OCI-LY3 (cell line): ENCODE data around the gene FOXE3.

Source experiments
- H2AFZ ChIP-seq: fragments of 200-600, 300-600 bp; shearing (Covaris generic); 2 replicates; pipeline ENCODE4 v1.6.0; 2014; ENCODE audit warnings: antibody characterized with exemption, low read depth, low read length
- H3K27ac ChIP-seq: fragments of 200-600, 300-600 bp; sonication (generic); 2 replicates; pipeline ENCODE4 v1.5.1; 2014; ENCODE audit warnings: mild to moderate bottlenecking, low read length, moderate library complexity, mixed read lengths
- H3K27me3 ChIP-seq: fragments of 200-600, 300-600 bp; sonication (generic); 2 replicates; pipeline ENCODE4 v1.6.1; 2014; ENCODE audit warnings: low read depth, low read length, mixed read lengths
- H3K36me3 ChIP-seq: fragments of 200-600, 300-600 bp; sonication (generic); replicated peaks from 2 replicates; pipeline ENCODE3; 2014; ENCODE audit warnings: low read depth, low read length, mixed read lengths
- H3K4me1 ChIP-seq: fragments of 300-600, 200-600 bp; sonication (generic); 2 replicates; pipeline ENCODE4 v1.6.1; 2014; ENCODE audit warnings: low read length, mixed read lengths
- H3K4me2 ChIP-seq: fragments of 200-600, 300-600 bp; sonication (generic); 2 replicates; pipeline ENCODE4 v1.6.1; 2014; ENCODE audit warnings: low read length, mixed read lengths
- H3K4me3 ChIP-seq: fragments of 300-600, 200-600 bp; sonication (generic); 2 replicates; pipeline ENCODE4 v1.5.1; 2014; ENCODE audit warnings: antibody characterized with exemption, mild to moderate bottlenecking, low read length, moderate library complexity
- H3K79me2 ChIP-seq: fragments of 300-600, 200-600 bp; shearing (Covaris generic); 2 replicates; pipeline ENCODE4 v1.6.1; 2014; ENCODE audit warnings: mild to moderate bottlenecking, low read length, mixed read lengths
- H3K9ac ChIP-seq: fragments of 300-600, 200-600 bp; shearing (Covaris generic); 2 replicates; pipeline ENCODE4 v1.6.0; 2014; ENCODE audit warnings: mild to moderate bottlenecking, low read length, moderate library complexity
- H3K9me3 ChIP-seq: fragments of 200-600, 300-600 bp; shearing (Covaris generic); 2 replicates; pipeline ENCODE4 v1.6.1; 2014; ENCODE audit warnings: low read length, mixed read lengths; ENCODE audit not compliant: insufficient read depth
- H4K20me1 ChIP-seq: fragments of 200-600, 300-600 bp; sonication (generic); 2 replicates; pipeline ENCODE4 v1.6.1; 2016; ENCODE audit warnings: low read length, mixed read lengths; ENCODE audit not compliant: insufficient read depth
- CTCF ChIP-seq: fragments of 200-600, 300-600 bp; sonication (generic); IDR thresholded peaks from 2 replicates; pipeline ENCODE4 v1.5.1; 2014; ENCODE audit warnings: antibody characterized with exemption, low read length, low read depth
- EZH2phosphoT487 ChIP-seq: fragments of 200-600 bp; shearing (Covaris generic); IDR thresholded peaks from 2 replicates; pipeline ENCODE4 v1.6.1; 2018; ENCODE audit warnings: antibody characterized with exemption, mixed run types, low read depth

Gene FOXE3

GRCh38 chr1:47442842-47443529, 26.9 kb downstream of the FOXE3 start:
- no peak overlapping the region for H3K4me2 ChIP-seq
- no peak overlapping the region for H3K9ac ChIP-seq
- no peak overlapping the region for H3K27ac ChIP-seq
- H3K4me3 ChIP-seq = no peak overlapping the region
- H4K20me1 ChIP-seq = no peaks in the 10 kb centered on the region
- H3K9me3 ChIP-seq = no peaks in the 10 kb centered on the region
- no peaks in the 10 kb centered on the region for H3K4me1 ChIP-seq
- H3K79me2 ChIP-seq = no peaks in the 10 kb centered on the region
- H2AFZ ChIP-seq = no peak overlapping the region
- peaks cover 2% of the 10 kb centered on the region; the same call in 1 of the 2 replicates for H3K27me3 ChIP-seq
- H3K36me3 ChIP-seq = no peaks in the 10 kb centered on the region
- TF ChIP-seq EZH2phosphoT487 (no peak), CTCF (no peak)

- no peak for TF ChIP-seq CTCF
- no peak for TF ChIP-seq EZH2phosphoT487
- H2AFZ ChIP-seq = no peak overlapping the region
These were observed 27.6 kb downstream of the FOXE3 start for GRCh38 chr1:47443530-47444296.

GRCh38 chr1:47444297-47444561, 28.1 kb downstream of the FOXE3 start:
- TF ChIP-seq EZH2phosphoT487 (no peak), CTCF (no peak)
- Histone ChIP-seq H2AFZ (no peak overlapping the region), H3K9ac (no peak overlapping the region), H3K36me3 (no peaks in the 10 kb centered on the region), H3K27me3 (peaks cover 5% of the 10 kb centered on the region; the same call in 1 of the 2 replicates), H3K79me2 (no peaks in the 10 kb centered on the region), H3K9me3 (no peaks in the 10 kb centered on the region), H3K4me1 (no peaks in the 10 kb centered on the region), H4K20me1 (no peaks in the 10 kb centered on the region), H3K4me2 (no peak overlapping the region), H3K27ac (no peak overlapping the region), H3K4me3 (no peak overlapping the region)

More at GRCh38 chr1:47443530-47444296, 27.6 kb downstream of the FOXE3 start:
- no peaks in the 10 kb centered on the region for H3K4me1 ChIP-seq
- H3K79me2 ChIP-seq = no peaks in the 10 kb centered on the region
- H3K27me3 ChIP-seq = peaks cover 5% of the 10 kb centered on the region; the same call in 1 of the 2 replicates
- H3K4me3 ChIP-seq = no peak overlapping the region
- no peaks in the 10 kb centered on the region for H4K20me1 ChIP-seq
- no peaks in the 10 kb centered on the region for H3K36me3 ChIP-seq
- no peak overlapping the region for H3K27ac ChIP-seq
- H3K9ac ChIP-seq = no peak overlapping the region
- H3K4me2 ChIP-seq = no peak overlapping the region
- H3K9me3 ChIP-seq = no peaks in the 10 kb centered on the region
